Left lobe of liver (tissue), 2 donors: ENCODE results near the gene BDKRB2. TPM values are rescaled to one million over a fixed set of nuclear protein-coding genes. Genes with fewer than 3 reads are reported as not detected.
"Not testable (repeated sequence)": the region's sequence is repeated elsewhere in the genome, so short reads cannot be mapped to it uniquely, and the experiment has no call there.

Experiments used
- ATAC-seq: fragments of 200-7000 bp; cut with Tn5 transposase; one replicate; pipeline ENCODE4 v1.9.1; 2020; ENCODE audit warnings: mild to moderate bottlenecking, moderate library complexity
- DNase-seq: peaks from one replicate; pipeline ENCODE4 v3.0.0-alpha.2; 2020; ENCODE audit warnings: low spot score
- total RNA-seq: library from RNA; stranded (reverse); gene quantifications from one replicate; pipeline ENCODE4 v1.2.1, GENCODE V29; 2021
- donor health status: DM: no; HTN: no; CAD: no; lungs with moderate emphysema.
- donor health status: DM: no; HTN: yes; CAD: no.

The BDKRB2 gene
- total RNA-seq, 1 donor from 2014 or later = 0.10 TPM

DNA sequence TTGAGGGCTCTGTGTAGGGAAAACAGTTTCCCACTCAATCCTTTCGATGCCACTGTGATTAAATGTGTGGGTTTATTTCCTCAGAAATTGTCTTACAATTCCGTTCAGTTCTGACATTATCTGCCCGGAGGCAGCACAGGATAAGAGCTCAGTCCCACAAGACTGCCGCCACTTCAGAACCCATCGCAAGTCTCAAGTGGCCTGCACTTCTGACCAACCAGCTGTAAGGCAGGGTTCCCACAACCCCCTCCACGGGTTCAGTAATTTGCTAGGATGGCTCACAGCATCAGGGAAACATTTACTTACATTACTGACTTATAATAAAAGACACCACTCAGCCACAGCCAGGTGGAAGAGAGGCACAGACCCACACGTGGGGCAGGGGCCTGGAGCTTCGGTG lies 17.2 kb downstream of the BDKRB2 start:
- DNase-seq (no peak), ATAC-seq (no peak)

DNA sequence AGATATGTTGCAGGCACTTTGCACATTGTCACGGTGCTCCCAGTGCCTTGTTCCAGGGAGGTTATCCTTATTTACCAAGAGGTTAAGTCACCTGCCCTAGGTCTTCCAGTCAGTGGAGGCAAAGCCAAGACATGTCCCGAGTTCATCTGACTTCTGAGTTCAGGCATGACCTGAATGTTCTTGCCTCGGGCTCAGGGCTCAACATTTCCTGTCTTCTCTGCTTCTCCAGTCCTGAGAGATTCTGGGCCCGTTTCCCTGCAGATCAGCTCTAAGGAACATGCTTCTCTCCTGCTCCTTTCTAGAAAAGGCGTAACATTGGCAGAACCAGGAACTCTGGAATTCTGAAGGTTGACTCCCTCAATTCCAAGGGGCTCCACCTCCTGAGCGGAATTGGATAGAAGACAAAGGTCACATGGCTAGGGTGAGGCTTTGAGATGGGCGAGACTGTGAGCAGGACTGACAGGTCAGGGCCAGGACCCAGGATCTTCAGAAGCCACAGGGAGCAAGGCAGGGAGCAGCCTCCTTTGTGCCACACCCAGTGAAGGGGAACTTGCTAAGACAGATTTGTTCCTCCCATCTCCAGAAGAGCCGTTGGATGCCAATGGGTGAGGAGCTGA lies 19.9 kb downstream of the BDKRB2 start:
- no peak for ATAC-seq
- no peak for DNase-seq

DNA sequence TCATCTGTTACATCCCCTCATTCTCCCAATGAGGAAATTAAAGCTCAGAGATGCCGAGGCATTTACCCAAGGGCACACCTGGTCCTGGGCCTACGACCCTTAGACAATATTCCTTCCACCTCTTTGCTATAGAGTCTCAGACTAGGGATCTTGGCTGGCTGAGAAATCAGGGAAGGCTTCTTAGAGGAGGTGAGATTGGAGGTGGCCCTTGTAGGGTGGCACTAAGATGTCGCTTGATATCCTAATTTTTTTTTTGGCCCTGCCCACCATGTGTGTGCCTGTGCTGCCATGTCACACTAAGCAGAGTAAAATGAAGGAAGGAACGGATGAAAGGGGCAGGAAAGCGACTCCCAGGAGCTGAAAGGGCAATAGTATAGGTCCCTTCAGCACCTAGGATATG lies 20.6 kb downstream of the BDKRB2 start:
- ATAC-seq (no peak), DNase-seq (no peak)

DNA sequence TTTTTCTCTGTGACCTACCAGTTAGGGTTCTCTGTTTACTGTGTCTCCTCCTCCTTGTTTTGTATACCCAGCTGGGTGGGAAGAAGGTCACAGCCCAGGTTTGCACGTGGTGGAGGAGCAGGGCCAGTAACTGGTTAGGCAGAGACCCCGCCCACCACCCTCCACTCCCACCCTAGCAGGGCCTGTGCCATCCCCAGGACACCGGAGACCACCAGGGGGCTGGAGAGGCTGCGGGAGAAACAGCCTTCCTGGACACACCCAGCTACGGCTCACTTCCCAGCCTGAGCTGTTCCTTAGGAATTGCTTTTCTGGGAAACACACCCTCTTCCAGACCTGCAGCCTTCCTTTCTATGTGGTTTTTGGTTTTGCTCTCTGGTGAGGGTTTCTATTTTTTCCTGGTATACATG lies 21.1 kb downstream of the BDKRB2 start:
- DNase-seq = no peak
- ATAC-seq = no peak

GRCh38 chr14:96227428-96227827 lies 22.8 kb downstream of the BDKRB2 start:
- ATAC-seq = no peak

DNA sequence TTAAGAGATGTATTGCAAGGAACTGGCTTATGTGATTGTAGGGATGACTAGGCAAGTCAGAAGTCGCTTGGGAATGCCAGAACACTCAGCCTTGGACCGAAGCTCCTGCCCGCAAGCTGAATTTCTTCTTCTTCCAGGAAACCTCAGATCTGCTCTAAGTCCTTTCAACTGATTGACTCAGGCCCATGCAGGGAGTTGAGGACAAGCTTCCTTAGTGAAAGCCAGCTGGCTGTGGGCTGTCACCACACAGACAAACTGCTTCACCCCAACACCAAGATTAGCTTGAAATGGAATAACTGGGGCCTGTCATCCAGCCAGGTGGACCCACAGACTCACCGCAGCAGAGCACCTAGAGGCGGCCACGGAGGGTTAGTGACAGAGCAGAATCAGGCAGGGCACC lies 24.7 kb downstream of the BDKRB2 start:
- DNase-seq (no peak), ATAC-seq (no peak)

More at GRCh38 chr14:96227428-96227827, 22.8 kb downstream of the BDKRB2 start:
- no peak for DNase-seq

DNA sequence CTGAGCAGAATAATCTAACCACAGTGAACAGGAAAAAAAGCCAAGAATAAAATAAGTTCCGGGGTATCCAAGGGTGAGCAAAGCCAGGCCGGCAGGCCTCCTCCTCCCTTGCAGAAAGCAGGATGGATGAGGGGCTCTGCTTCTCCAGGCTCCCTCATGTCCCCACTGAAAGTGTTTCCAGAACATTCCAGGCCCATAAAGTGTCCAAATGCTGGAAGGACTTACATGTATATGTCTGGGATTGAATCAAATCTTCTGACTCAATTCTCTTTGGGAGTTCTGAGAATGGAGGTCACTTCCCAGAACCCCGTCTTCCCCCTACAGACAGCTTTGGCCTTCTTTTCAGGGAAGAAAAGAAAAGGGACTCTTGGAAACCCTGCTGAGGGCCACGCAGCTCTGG lies 26.4 kb downstream of the BDKRB2 start:
- ATAC-seq (no peak), DNase-seq (no peak)

GRCh38 chr14:96231526-96232130 lies 27.0 kb downstream of the BDKRB2 start:
- DNase-seq (no peak), ATAC-seq (no peak)

GRCh38 chr14:96232506-96232905 lies 27.9 kb downstream of the BDKRB2 start:
- no peak for DNase-seq
- no peak for ATAC-seq

DNA sequence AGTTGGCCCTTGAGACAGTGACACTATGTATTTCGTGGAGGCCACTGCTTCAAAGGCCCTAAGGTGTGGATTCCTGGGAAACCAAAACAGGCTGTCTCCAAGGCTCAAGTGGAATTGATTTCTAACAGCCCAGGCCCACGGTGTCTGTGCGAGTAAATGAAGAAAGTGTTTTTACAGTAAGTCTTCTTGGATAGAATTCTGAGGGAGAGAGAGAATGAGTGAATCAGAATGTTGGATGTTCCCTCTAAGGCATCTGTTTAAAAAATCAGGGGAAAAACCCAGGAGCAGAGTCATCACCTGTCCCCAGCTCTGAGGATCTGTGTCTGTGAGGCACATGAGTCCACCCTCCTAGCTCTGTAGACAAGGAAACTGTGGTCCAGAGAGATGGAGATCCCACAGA lies 29.0 kb downstream of the BDKRB2 start:
- DNase-seq (no peak), ATAC-seq (no peak)

GRCh38 chr14:96235426-96235825 lies 30.8 kb downstream of the BDKRB2 start:
- DNase-seq = no peak
- no peak for ATAC-seq

DNA sequence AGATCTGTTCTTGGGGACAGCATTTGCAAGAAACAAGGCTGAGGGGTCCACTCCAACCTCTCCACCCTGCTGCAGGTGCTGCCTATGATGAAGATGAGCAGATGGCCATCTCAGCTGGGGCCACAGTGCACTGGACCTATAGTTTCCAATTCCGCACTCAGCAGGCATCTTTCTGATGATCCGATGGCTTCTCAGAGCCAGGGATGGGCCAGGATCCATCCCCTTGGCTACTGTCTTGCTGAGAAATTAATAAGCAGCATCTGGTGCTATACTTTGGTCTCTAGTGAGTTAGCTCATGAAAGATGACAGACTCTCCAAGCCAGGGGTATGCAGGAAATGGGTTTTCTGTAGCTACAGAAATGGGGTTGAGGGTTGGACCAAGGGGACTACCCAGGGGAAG lies 33.0 kb downstream of the BDKRB2 start:
- DNase-seq (no peak), ATAC-seq (no peak)

DNA sequence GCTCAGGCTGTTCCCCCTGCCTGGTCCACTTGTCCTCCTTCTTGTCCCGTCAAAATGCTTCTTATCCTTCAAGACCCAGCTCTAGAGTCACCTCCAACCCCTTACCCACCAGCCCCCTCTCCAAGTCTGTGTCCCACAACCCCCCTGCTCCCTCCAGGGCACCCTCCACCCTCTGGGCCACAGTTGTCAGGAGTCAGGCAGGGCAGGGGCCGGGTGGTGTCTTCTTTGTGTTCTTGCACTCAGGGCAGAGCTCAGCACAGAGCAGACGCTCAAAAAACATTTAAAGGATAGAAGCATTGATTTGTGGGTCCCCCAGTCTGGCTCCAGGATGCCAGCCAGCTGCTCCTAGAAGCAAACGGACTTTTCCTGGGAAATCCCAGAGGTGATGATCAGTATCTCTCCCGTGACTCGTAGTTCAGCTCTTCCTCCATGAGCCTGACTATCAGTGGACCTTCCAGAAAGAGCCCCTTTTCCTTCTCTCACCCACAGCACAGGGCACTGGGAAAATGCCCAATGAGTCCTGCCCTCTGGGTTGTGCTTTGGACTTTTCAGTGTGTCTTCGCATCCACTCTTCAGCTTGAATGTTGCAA lies 34.1 kb downstream of the BDKRB2 start:
- DNase-seq (no peak), ATAC-seq (no peak)

GRCh38 chr14:96239711-96240141 lies 35.1 kb downstream of the BDKRB2 start:
- DNase-seq (no peak), ATAC-seq (no peak)

DNA sequence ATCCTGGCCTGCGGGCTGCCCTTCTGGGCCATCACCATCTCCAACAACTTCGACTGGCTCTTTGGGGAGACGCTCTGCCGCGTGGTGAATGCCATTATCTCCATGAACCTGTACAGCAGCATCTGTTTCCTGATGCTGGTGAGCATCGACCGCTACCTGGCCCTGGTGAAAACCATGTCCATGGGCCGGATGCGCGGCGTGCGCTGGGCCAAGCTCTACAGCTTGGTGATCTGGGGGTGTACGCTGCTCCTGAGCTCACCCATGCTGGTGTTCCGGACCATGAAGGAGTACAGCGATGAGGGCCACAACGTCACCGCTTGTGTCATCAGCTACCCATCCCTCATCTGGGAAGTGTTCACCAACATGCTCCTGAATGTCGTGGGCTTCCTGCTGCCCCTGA lies 36.0 kb downstream of the BDKRB2 start:
- no peak for DNase-seq
- no peak for ATAC-seq

DNA sequence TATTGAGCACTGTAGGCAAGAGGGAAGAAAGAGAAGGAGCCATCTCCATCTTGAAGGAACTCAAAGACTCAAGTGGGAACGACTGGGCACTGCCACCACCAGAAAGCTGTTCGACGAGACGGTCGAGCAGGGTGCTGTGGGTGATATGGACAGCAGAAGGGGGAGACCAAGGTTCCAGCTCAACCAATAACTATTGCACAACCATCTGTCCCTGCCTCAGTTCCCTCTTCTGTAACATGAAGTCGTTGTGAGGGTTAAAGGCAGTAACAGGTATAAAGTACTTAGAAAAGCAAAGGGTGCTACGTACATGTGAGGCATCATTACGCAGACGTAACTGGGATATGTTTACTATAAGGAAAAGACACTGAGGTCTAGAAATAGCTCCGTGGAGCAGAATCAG lies 37.5 kb downstream of the BDKRB2 start:
- DNase-seq (no peak), ATAC-seq (no peak)

- no peak for ATAC-seq
- DNase-seq = no peak
Measured at GRCh38 chr14:96243785-96244184, 39.1 kb downstream of the BDKRB2 start.

DNA sequence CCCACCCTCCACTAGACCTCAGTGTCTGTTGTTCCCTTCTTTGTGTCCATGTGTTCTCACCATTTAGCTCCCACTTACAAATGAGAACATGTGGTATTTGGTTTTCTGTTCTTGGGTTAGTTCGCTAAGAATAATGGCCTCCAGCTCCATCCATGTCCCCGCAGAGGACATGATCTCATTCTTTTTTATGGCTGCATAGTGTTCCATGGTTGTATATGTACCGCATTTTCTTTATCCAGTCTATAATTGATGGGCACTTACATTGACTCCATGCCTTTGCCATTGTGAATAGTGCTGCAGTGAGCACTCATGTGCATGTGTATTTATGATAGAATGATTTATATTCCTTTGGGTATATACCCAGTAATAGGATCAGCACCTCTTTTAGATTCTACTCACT lies 40.4 kb downstream of the BDKRB2 start:
- DNase-seq, ATAC-seq: not testable (repeated sequence)

- DNase-seq (no peak), ATAC-seq (no peak)
Measured at GRCh38 chr14:96245710-96246538, 41.3 kb downstream of the BDKRB2 start.

DNA sequence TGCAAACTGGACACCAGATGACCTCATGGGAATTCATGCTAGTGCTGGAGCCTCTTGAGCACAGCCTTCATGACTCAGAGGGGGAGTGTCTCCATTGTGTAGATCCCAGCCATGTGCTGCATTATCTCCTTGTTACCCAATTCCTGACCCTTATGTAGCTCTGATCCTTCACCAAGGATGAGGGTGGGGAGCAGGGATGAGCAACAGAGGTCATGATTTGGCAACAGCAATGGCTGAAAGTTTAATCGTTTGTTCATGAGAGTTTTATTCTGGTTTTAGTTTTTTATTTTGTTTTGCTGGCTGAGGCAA lies 41.9 kb downstream of the BDKRB2 start:
- no peak for DNase-seq
- ATAC-seq = no peak

DNA sequence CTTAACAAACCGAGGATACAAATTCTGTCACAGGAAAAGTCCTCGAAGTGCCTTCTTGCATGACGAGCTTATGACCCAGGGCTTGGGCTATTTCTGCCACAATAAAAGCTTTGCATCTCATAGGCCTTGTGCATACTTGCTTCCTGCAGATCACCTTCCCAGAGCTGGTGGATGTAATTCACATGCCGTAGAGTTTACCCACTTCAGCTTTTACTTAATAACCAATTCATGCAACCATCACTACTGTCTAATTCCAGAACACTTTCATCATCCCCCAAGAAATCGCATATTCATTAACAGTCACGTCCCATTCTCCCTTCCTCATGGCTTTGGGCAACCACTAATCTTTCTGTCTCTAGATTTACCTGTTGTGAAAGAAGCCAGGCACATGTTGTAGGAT lies 42.4 kb downstream of the BDKRB2 start:
- DNase-seq = no peak
- no peak for ATAC-seq

DNA sequence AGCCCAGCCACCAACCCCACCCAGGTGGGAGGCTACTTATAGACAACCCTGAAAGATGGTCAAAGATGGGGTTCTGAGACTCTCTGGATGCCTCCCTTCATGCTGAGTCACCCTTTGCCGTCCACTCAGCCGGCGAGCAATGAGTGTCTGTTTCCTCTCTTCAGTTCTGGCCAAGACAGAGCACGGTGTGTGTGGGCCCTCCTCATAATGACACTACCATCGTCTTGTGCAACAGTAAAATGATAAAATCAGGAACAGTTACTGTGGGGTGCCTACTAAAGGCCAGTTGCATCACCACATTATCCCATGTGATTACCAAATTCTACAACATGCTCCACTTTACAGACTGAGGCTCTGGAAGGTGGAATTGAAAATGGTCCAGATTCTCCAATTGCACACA lies 44.4 kb downstream of the BDKRB2 start:
- ATAC-seq = no peak
- no peak for DNase-seq
